ENCODE measurements around the gene VPS41. TPM values are rescaled to one million over a fixed set of nuclear protein-coding genes. Genes with fewer than 3 reads are reported as not detected.

The VPS41 gene
- total RNA-seq, 4 donors from 2014 or later: 31.4 to 57.2 (median 49.1) TPM

DNA sequence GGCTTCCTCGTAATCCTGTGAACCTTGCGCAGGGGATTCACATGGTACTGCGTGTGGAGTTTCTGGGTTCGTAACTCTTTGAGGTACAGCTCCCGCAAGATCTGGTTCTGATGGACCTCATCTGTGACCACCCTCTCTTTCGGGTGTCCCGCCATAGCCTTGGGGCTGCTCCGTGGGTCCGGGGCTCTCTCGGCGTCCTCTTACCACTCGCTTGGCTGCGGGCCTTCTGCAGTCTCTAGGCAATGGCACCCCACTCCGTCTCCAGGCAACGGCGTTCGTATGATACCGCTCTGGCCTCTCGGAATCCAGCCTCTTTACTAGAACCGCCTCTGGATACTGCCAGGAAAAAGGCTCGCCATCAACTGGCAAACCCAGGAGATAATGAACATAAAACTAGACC lies 223.1 kb downstream of the VPS41 start:
- intact Hi-C loops (cut with DNase I): no loop called here
- Histone ChIP-seq H3K27ac (no peak overlapping the region), H3K27me3 (no peaks in the 10 kb centered on the region), H3K4me1 (no peaks in the 10 kb centered on the region), H3K36me3 (no peaks in the 10 kb centered on the region), H3K9me3 (no peaks in the 10 kb centered on the region), H3K4me3 (replicated peaks in 1 of 3) (no peak overlapping the region)
- DNase-seq: no peak
- WGBS, 2 donors: 92 to 95% methylated on average over 21 of the region's 21 CpGs
- no peak for TF ChIP-seq POLR2A (IDR thresholded peaks at IDR 0.05)
- TF ChIP-seq, protein P1, sequence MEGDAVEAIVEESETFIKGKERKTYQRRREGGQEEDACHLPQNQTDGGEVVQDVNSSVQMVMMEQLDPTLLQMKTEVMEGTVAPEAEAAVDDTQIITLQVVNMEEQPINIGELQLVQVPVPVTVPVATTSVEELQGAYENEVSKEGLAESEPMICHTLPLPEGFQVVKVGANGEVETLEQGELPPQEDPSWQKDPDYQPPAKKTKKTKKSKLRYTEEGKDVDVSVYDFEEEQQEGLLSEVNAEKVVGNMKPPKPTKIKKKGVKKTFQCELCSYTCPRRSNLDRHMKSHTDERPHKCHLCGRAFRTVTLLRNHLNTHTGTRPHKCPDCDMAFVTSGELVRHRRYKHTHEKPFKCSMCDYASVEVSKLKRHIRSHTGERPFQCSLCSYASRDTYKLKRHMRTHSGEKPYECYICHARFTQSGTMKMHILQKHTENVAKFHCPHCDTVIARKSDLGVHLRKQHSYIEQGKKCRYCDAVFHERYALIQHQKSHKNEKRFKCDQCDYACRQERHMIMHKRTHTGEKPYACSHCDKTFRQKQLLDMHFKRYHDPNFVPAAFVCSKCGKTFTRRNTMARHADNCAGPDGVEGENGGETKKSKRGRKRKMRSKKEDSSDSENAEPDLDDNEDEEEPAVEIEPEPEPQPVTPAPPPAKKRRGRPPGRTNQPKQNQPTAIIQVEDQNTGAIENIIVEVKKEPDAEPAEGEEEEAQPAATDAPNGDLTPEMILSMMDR (IDR thresholded peaks at IDR 0.05): no peak

- H3K9me3 ChIP-seq: no peaks in the 10 kb centered on the region
- DNase-seq: no peak
- H3K4me3 ChIP-seq (replicated peaks in 1 of 3): no peak overlapping the region
- WGBS, 2 donors: 84 to 86% methylated on average over 3 of the region's 3 CpGs
- H3K27me3 ChIP-seq: no peaks in the 10 kb centered on the region
- TF ChIP-seq POLR2A (IDR thresholded peaks at IDR 0.05): no peak
- TF ChIP-seq, protein P1 (IDR thresholded peaks at IDR 0.05): no peak
- H3K4me1 ChIP-seq: no peaks in the 10 kb centered on the region
- intact Hi-C loops (cut with DNase I): no loop called here
- H3K36me3 ChIP-seq: no peaks in the 10 kb centered on the region
- H3K27ac ChIP-seq: no peak overlapping the region
Observed at GRCh38 chr7:38682606-38683005, 226.4 kb downstream of the VPS41 start.

DNA sequence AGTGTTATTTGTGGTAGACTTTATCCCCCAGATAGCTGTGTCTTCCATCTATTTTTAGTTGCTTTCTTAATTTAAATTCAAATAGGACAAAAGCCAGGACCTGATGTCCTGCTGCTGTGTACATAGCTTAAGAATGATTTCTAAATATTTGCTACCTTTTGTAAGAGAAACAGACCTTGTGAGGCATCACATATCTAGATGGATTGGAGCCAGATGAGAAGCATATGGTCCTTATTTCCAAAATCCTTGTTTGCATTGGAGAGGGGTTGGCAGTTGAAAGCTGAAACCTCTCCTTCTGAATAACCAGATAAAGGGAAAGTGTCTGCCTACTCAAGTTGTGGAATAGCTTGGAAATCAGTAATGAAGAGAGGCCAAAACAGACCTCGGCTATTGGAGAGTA lies 227.1 kb downstream of the VPS41 start:
- Histone ChIP-seq H3K27me3 (no peaks in the 10 kb centered on the region), H3K27ac (no peak overlapping the region), H3K36me3 (no peaks in the 10 kb centered on the region), H3K9me3 (no peaks in the 10 kb centered on the region), H3K4me3 (replicated peaks in 1 of 3) (no peak overlapping the region), H3K4me1 (no peaks in the 10 kb centered on the region)
- no peak for DNase-seq
- intact Hi-C loops (cut with DNase I): no loop called here
- 49 to 52% methylated on average over 1 of the region's 1 CpG for WGBS, 2 donors
- TF ChIP-seq POLR2A (IDR thresholded peaks at IDR 0.05): no peak
- TF ChIP-seq, protein P1 (IDR thresholded peaks at IDR 0.05): no peak

GRCh38 chr7:38679419-38679818 lies 229.6 kb downstream of the VPS41 start:
- Histone ChIP-seq H3K36me3 (no peaks in the 10 kb centered on the region), H3K27ac (no peak overlapping the region), H3K9me3 (no peaks in the 10 kb centered on the region), H3K4me3 (replicated peaks in 1 of 3) (no peak overlapping the region), H3K27me3 (no peaks in the 10 kb centered on the region), H3K4me1 (no peaks in the 10 kb centered on the region)
- 64 to 75% methylated on average over 3 of the region's 3 CpGs for WGBS, 2 donors
- TF ChIP-seq, protein P1 (IDR thresholded peaks at IDR 0.05): no peak
- intact Hi-C loops (cut with DNase I): no loop called here
- DNase-seq: no peak

DNA sequence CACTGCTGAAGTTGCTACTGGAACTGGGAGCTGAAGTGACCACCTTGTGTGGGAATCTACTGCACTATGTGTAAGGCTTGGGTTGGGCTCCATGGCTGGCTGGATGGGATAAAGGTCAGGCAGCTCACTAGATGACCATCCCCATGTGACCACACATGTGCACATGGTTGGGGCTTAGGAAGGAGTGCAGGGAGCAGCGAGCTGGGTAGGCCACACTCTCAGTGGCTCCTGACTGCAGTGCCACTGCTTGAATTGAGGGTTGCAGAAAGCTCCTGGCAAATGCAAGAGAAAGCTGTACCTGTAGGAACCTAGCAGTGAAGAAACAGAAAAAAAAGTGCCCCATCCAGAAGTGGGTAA lies 230.3 kb downstream of the VPS41 start:
- intact Hi-C loops (cut with DNase I): no loop called here
- Histone ChIP-seq H3K4me3 (replicated peaks in 1 of 3) (no peak overlapping the region), H3K4me1 (no peaks in the 10 kb centered on the region), H3K36me3 (no peaks in the 10 kb centered on the region), H3K27ac (no peak overlapping the region), H3K9me3 (no peaks in the 10 kb centered on the region), H3K27me3 (no peaks in the 10 kb centered on the region)
- 90 to 100% methylated on average over 1 of the region's 1 CpG for WGBS, 2 donors
- DNase-seq: no peak
- no peak for TF ChIP-seq POLR2A (IDR thresholded peaks at IDR 0.05)
- TF ChIP-seq, protein P1 (IDR thresholded peaks at IDR 0.05): no peak
